Stimulated activated CD8-positive, alpha-beta memory T cell treated with anti-CD3 and anti-CD28 coated beads, Interleukin-12 subunit alpha, Interleukin-12 subunit beta, amount 100 ng/mL, for 24 hours (primary cell): Measurements from ENCODE around the gene SYCN.

ENCODE experiments used
- DNase-seq: peaks from one replicate; pipeline ENCODE4 v3.0.0-alpha.2; 2020; ENCODE audit errors: extremely low read depth

SYCN gene

GRCh38 chr19:39194832-39195542, 9.1 kb downstream of the SYCN start:
- DNase-seq: no peak

- no peak for DNase-seq
Measured at GRCh38 chr19:39193803-39194202, 10.3 kb downstream of the SYCN start.

- DNase-seq: no peak
Measured at GRCh38 chr19:39192846-39193245, 11.2 kb downstream of the SYCN start.

- no peak for DNase-seq
Measured at GRCh38 chr19:39190768-39191167, 13.3 kb downstream of the SYCN start.

- no peak for DNase-seq
Measured at GRCh38 chr19:39188960-39189359, 15.1 kb downstream of the SYCN start.

- no peak for DNase-seq
Measured at GRCh38 chr19:39187552-39187943, 16.5 kb downstream of the SYCN start.

- no peak for DNase-seq
Measured at GRCh38 chr19:39186391-39186790, 17.7 kb downstream of the SYCN start.

GRCh38 chr19:39183104-39183503, 21.0 kb downstream of the SYCN start:
- DNase-seq: no peak

- no peak for DNase-seq
Measured at GRCh38 chr19:39182174-39182505, 21.9 kb downstream of the SYCN start.

GRCh38 chr19:39181500-39182173, 22.4 kb downstream of the SYCN start:
- DNase-seq: no peak

GRCh38 chr19:39180749-39181148, 23.3 kb downstream of the SYCN start:
- no peak for DNase-seq

- DNase-seq: no peak
Measured at GRCh38 chr19:39179754-39180153, 24.3 kb downstream of the SYCN start.

- DNase-seq: no peak
Measured at GRCh38 chr19:39178296-39179006, 25.6 kb downstream of the SYCN start.

- DNase-seq: no peak
Measured at GRCh38 chr19:39177736-39178135, 26.3 kb downstream of the SYCN start.

- DNase-seq: no peak
Measured at GRCh38 chr19:39177110-39177699, 26.9 kb downstream of the SYCN start.

GRCh38 chr19:39175564-39175963, 28.5 kb downstream of the SYCN start:
- no peak for DNase-seq

- no peak for DNase-seq
Measured at GRCh38 chr19:39174558-39175544, 29.2 kb downstream of the SYCN start.

GRCh38 chr19:39174142-39174541, 29.9 kb downstream of the SYCN start:
- no peak for DNase-seq

- no peak for DNase-seq
Measured at GRCh38 chr19:39173502-39173991, 30.5 kb downstream of the SYCN start.

- no peak for DNase-seq
Measured at GRCh38 chr19:39172700-39173501, 31.2 kb downstream of the SYCN start.
